IMR-90 (cell line): ENCODE data around the gene ADAMTS12. TPM values are rescaled to one million over a fixed set of nuclear protein-coding genes. Genes with fewer than 3 reads are reported as not detected.

ENCODE experiments used
- ATAC-seq: fragments of 200-7000 bp; cut with Tn5 transposase; 2 replicates; pipeline ENCODE4 v1.9.1; 2020; ENCODE audit warnings: low read depth, mild to moderate bottlenecking, moderate library complexity
- BruUV-seq: library from RNA; stranded (reverse); fragments of 400-500 nt; replicated peaks from 2 replicates; lab custom pipeline; 2021; lab: Mats Ljungman, UMichigan
- CTCF ChIA-PET: fragments of 300-600 bp; formaldehyde crosslinking; extraction: SDS; loops from one replicate; lab custom pipeline; 2021; ENCODE audit warnings: antibody characterized with exemption; lab: Yijun Ruan, JAX
- POLR2A ChIA-PET: fragments of 300-600 bp; sonication (Branson Sonifier 250); formaldehyde crosslinking; loops from one replicate; lab custom pipeline; 2022; ENCODE audit warnings: antibody characterized with exemption; ENCODE audit not compliant: unreplicated experiment; lab: Charles Lee
- DNase-seq: peaks from one replicate; pipeline ENCODE4 v3.0.0; 2013
- H2AFZ ChIP-seq: replicated peaks from 2 replicates; pipeline ENCODE3; 2013; ENCODE audit warnings: low read length, mild to moderate bottlenecking; ENCODE audit not compliant: poor library complexity
- H2AK5ac ChIP-seq: 2 replicates; pipeline ENCODE4 v1.6.1; 2013; ENCODE audit warnings: low read depth, low read length, inconsistent platforms
- H2AK9ac ChIP-seq: replicated peaks from 2 replicates; pipeline ENCODE3; 2013; ENCODE audit warnings: mild to moderate bottlenecking, low read depth, low read length, moderate library complexity; ENCODE audit not compliant: poor library complexity
- H2BK120ac ChIP-seq: 2 replicates; pipeline ENCODE4 v1.6.1; 2013; ENCODE audit warnings: low read depth, low read length, inconsistent platforms
- H2BK15ac ChIP-seq: 3 replicates; pipeline ENCODE4 v1.6.1; 2013; ENCODE audit warnings: low read depth, low read length, inconsistent platforms
- H2BK20ac ChIP-seq: 2 replicates; pipeline ENCODE4 v1.6.1; 2013; ENCODE audit warnings: low read depth, mild to moderate bottlenecking, inconsistent platforms, low read length, moderate library complexity
- H2BK5ac ChIP-seq: 2 replicates; pipeline ENCODE4 v1.6.1; 2013; ENCODE audit warnings: mild to moderate bottlenecking, low read depth, low read length, inconsistent platforms; ENCODE audit not compliant: poor library complexity, severe bottlenecking
- H3K14ac ChIP-seq: replicated peaks from 2 replicates; pipeline ENCODE4 v1.6.1; 2013; ENCODE audit warnings: low read depth, low read length, inconsistent platforms
- H3K18ac ChIP-seq: 2 replicates; pipeline ENCODE4 v1.6.1; 2013; ENCODE audit warnings: low read depth, low read length, control low read depth
- H3K23ac ChIP-seq: 2 replicates; pipeline ENCODE4 v1.6.1; 2013; ENCODE audit warnings: low read depth, low read length, inconsistent platforms
- H3K27ac ChIP-seq: 2 replicates; pipeline ENCODE4 v1.5.1; 2013; ENCODE audit warnings: mild to moderate bottlenecking, control low read depth, low read length; ENCODE audit not compliant: insufficient read depth
- H3K27me3 ChIP-seq: 2 replicates; pipeline ENCODE4 v1.6.1; 2013; ENCODE audit warnings: low read length; ENCODE audit not compliant: control insufficient read depth, insufficient read depth
- H3K36me3 ChIP-seq: 2 replicates; pipeline ENCODE4 v1.6.1; 2013; ENCODE audit warnings: low read length, mixed read lengths; ENCODE audit not compliant: control insufficient read depth, insufficient read depth
- H3K4ac ChIP-seq: 2 replicates; pipeline ENCODE4 v1.6.1; 2013; ENCODE audit warnings: low read depth, low read length, inconsistent platforms
- H3K4me1 ChIP-seq: 2 replicates; pipeline ENCODE4 v1.6.1; 2013; ENCODE audit warnings: low read length, mixed read lengths; ENCODE audit not compliant: control insufficient read depth, insufficient read depth
- H3K4me2 ChIP-seq: 2 replicates; pipeline ENCODE4 v1.6.1; 2013; ENCODE audit warnings: low read depth, mild to moderate bottlenecking, control low read depth, low read length, moderate library complexity
- H3K4me3 ChIP-seq: 2 replicates; pipeline ENCODE4 v1.5.1; 2013; ENCODE audit warnings: low read depth, mild to moderate bottlenecking, control low read depth, low read length, moderate library complexity; ENCODE audit not compliant: insufficient read depth
- H3K56ac ChIP-seq: 2 replicates; pipeline ENCODE4 v1.6.1; 2013; ENCODE audit warnings: low read length, inconsistent platforms; ENCODE audit not compliant: insufficient read depth; ENCODE audit errors: extremely low read depth
- H3K79me1 ChIP-seq, 2 experiments: 2 replicates each; pipeline ENCODE4 v1.6.1; 2013; ENCODE audit warnings: low read length in 2 of 2, inconsistent platforms in 1 of 2, low read depth in 1 of 2
- H3K9ac ChIP-seq: 2 replicates; pipeline ENCODE4 v1.6.1; 2013; ENCODE audit warnings: low read depth, low read length, control low read depth
- H3K9me1 ChIP-seq: 2 replicates; pipeline ENCODE4 v1.6.1; 2013; ENCODE audit warnings: low read length, inconsistent platforms; ENCODE audit not compliant: insufficient read depth
- H3K9me3 ChIP-seq: 2 replicates; pipeline ENCODE4 v1.6.1; 2013; ENCODE audit warnings: low read length; ENCODE audit not compliant: control insufficient read depth, insufficient read depth
- H4K20me1 ChIP-seq: 2 replicates; pipeline ENCODE4 v1.6.1; 2013; ENCODE audit warnings: low read length, inconsistent platforms; ENCODE audit not compliant: insufficient read depth
- H4K5ac ChIP-seq: 2 replicates; pipeline ENCODE4 v1.6.1; 2013; ENCODE audit warnings: mild to moderate bottlenecking, low read depth, low read length, control low read depth
- H4K8ac ChIP-seq, 2 experiments: 2 replicates each; pipeline ENCODE4 v1.6.1; 2013; ENCODE audit warnings: low read depth in 2 of 2, low read length in 2 of 2, control low read depth in 1 of 2, inconsistent platforms in 1 of 2
- H4K91ac ChIP-seq: 2 replicates; pipeline ENCODE4 v1.6.1; 2013; ENCODE audit warnings: low read depth, low read length, inconsistent platforms; ENCODE audit not compliant: insufficient read depth
- MAFK ChIP-seq: IDR thresholded peaks from 2 replicates; pipeline ENCODE4 v1.6.1; 2012; ENCODE audit warnings: low read depth, low read length, improper control_type of control experiment
- MXI1 ChIP-seq: IDR thresholded peaks from 2 replicates; pipeline ENCODE4 v1.6.1; 2012; ENCODE audit warnings: low read depth, mild to moderate bottlenecking, low read length, moderate library complexity, borderline replicate concordance
- POLR2A ChIP-seq: IDR thresholded peaks from 2 replicates; pipeline ENCODE4 v1.6.1; 2012; ENCODE audit warnings: mild to moderate bottlenecking, low read depth, low read length
- RCOR1 ChIP-seq: IDR thresholded peaks from 2 replicates; pipeline ENCODE4 v1.6.1; 2012; ENCODE audit warnings: mild to moderate bottlenecking, low read length, improper control_type of control experiment; ENCODE audit not compliant: insufficient replicate concordance
- SMC3 ChIP-seq: fragments of 150-350 bp; IDR thresholded peaks from 2 replicates; pipeline ENCODE4 v1.6.1; 2016; ENCODE audit warnings: low read depth, mild to moderate bottlenecking, antibody characterized with exemption, low read length, moderate library complexity
- WGBS, 2 experiments: methylation state at CpG; one replicate each; pipeline versions ENCODE4 v1.1.5 to v1.1.7; 2013; ENCODE audit warnings: missing lambda C conversion rate in 2 of 2; ENCODE audit not compliant: insufficient read length in 1 of 2; ENCODE audit errors: extremely low coverage in 2 of 2; 5-methylcytosine and 5-hydroxymethylcytosine counted together
- dilution Hi-C: fragments of 300-500 bp; cut with HindIII; formaldehyde crosslinking; loops from one replicate; pipeline ENCODE4 v1.14.3; 2018; ENCODE audit warnings: low sequenced_read_pairs; ENCODE audit not compliant: unreplicated experiment
- in situ Hi-C: fragments of 300-500 bp; cut with MboI; formaldehyde crosslinking; loops from 3 replicates; pipeline ENCODE4 v1.14.3; 2019; ENCODE audit warnings: low sequenced_read_pairs, inconsistent platforms, mixed read lengths
- intact Hi-C: fragments of 100-400 bp; cut with micrococcal nuclease; formaldehyde crosslinking; loops from 2 replicates; pipeline ENCODE4 v1.10.0; 2022
- polyA plus RNA-seq, 3 experiments: library from polyadenylated mRNA; depleted of rRNA; stranded (reverse); fragments of >200 nt; gene quantifications; 2 replicates each; pipeline ENCODE4 v1.2.3, GENCODE V29; 2012; ENCODE audit warnings: low replicate concordance in 1 of 3
- total RNA-seq: library from RNA; depleted of rRNA; stranded (reverse); fragments of >200 nt; gene quantifications from 2 replicates; pipeline ENCODE4 v1.2.3, GENCODE V29; 2012

Gene ADAMTS12
- total and polyA plus RNA-seq, 2 of the 4 experiments (the other 2 are of a cell fraction) = 27.3 to 51.3 TPM

GRCh38 chr5:33725806-33726205, 166.0 kb downstream of the ADAMTS12 start (continued):
- TF ChIP-seq SMC3 (no peak), MXI1 (no peak), RCOR1 (no peak), POLR2A (no peak)

GRCh38 chr5:33721491-33722200, 170.1 kb downstream of the ADAMTS12 start:
- no TSS peak for BruUV-seq
- H3K9ac ChIP-seq = no peak overlapping the region
- peaks cover 0 to 7% of the 10 kb centered on the region in 2 experiments; a peak in 1 of 4 replicates for H3K79me1 ChIP-seq
- H3K4me2 ChIP-seq = peak overlapping the region; percentile 61
- no peak overlapping the region for H4K5ac ChIP-seq
- H4K8ac ChIP-seq = no peak overlapping the region
- H3K27me3 ChIP-seq = no peaks in the 10 kb centered on the region
- intact Hi-C loops = no loop called here
- ChIA-PET CTCF (no interaction called here), POLR2A (no interaction called here)
- H2AK9ac ChIP-seq = no peak overlapping the region
- no peak overlapping the region for H4K91ac ChIP-seq
- H3K56ac ChIP-seq = no peak overlapping the region
- in situ Hi-C loops = no loop called here
- H4K20me1 ChIP-seq = no peaks in the 10 kb centered on the region
- no peak overlapping the region for H2BK20ac ChIP-seq
- dilution Hi-C loops = no loop called here
- no peak overlapping the region for H3K23ac ChIP-seq
- peaks cover 7% of the 10 kb centered on the region; the same call in 1 of the 2 replicates for H3K9me1 ChIP-seq
- H3K9me3 ChIP-seq = no peaks in the 10 kb centered on the region
- H2AFZ ChIP-seq = peak overlapping the region; percentile 58
- no peak overlapping the region for H2BK120ac ChIP-seq
- no peaks in the 10 kb centered on the region for H3K36me3 ChIP-seq
- no peak overlapping the region for H3K18ac ChIP-seq
- H2BK15ac ChIP-seq = no peak overlapping the region
- no peak overlapping the region for H3K4ac ChIP-seq
- no peak overlapping the region for H3K14ac ChIP-seq
- peak; percentile 81 for DNase-seq
- H3K4me3 ChIP-seq = no peak overlapping the region
- peak; percentile 75 for ATAC-seq
- no peak overlapping the region for H3K27ac ChIP-seq
- 0% methylated on average over 1 of the region's 6 CpGs; no CpG with 5 or more reads in 1 of the 2 experiments for WGBS, 2 experiments
- TF ChIP-seq MAFK (peak; percentile 79), POLR2A (no peak)
- 0 out of 2 replicates have a peak overlapping the region, but pooled peaks have one; percentile 24 for H2AK5ac ChIP-seq
- no peak overlapping the region for H2BK5ac ChIP-seq
- H3K4me1 ChIP-seq = peaks cover 9% of the 10 kb centered on the region
